ENCODE results near the gene PTPN20. TPM values are rescaled to one million over a fixed set of nuclear protein-coding genes. Genes with fewer than 3 reads are reported as not detected.
A peak's percentile ranks its signal among the peaks of the same experiment; 100 is the strongest.

Gene PTPN20
- total RNA-seq, 1 donor from 2014 or later = 0.97 TPM

GRCh38 chr10:47023237-47024045 is 112.2 kb downstream of the PTPN20 start:
- no peaks in the 10 kb centered on the region for H3K9me3 Mint-ChIP-seq (ENCODE audit: unreplicated experiment)
- H3K4me1 Mint-ChIP-seq (ENCODE audit: unreplicated experiment) = peaks cover 3% of the 10 kb centered on the region
- no peak for TF ChIP-seq CTCF (IDR thresholded peaks at IDR 0.05; ENCODE audit: unreplicated experiment)
- H3K36me3 Mint-ChIP-seq (ENCODE audit: low read depth, unreplicated experiment) = peaks cover 3% of the 10 kb centered on the region
- peak; percentile 1 for DNase-seq (ENCODE audit: low spot score)
- peak overlapping the region; percentile 18 for H3K27ac Mint-ChIP-seq (ENCODE audit: unreplicated experiment)
- peaks cover 8% of the 10 kb centered on the region for H3K27me3 Mint-ChIP-seq (ENCODE audit: unreplicated experiment)
- no peak overlapping the region for H3K4me3 Mint-ChIP-seq (ENCODE audit: unreplicated experiment)

- DNase-seq (ENCODE audit: low spot score) = no peak
- Mint-ChIP-seq H3K4me1 (ENCODE audit: unreplicated experiment) (peaks cover 3% of the 10 kb centered on the region), H3K9me3 (ENCODE audit: unreplicated experiment) (no peaks in the 10 kb centered on the region), H3K27me3 (ENCODE audit: unreplicated experiment) (peaks cover 8% of the 10 kb centered on the region), H3K36me3 (ENCODE audit: low read depth, unreplicated experiment) (peaks cover 3% of the 10 kb centered on the region), H3K27ac (ENCODE audit: unreplicated experiment) (peak overlapping the region; percentile 18), H3K4me3 (ENCODE audit: unreplicated experiment) (no peak overlapping the region)
- TF ChIP-seq CTCF (IDR thresholded peaks at IDR 0.05; ENCODE audit: unreplicated experiment) = no peak
Measured at GRCh38 chr10:47024046-47024322, 112.8 kb downstream of the PTPN20 start.

- Mint-ChIP-seq H3K4me3 (ENCODE audit: unreplicated experiment) (no peak overlapping the region), H3K9me3 (ENCODE audit: unreplicated experiment) (no peaks in the 10 kb centered on the region)
- TF ChIP-seq CTCF (IDR thresholded peaks at IDR 0.05; ENCODE audit: unreplicated experiment) = peak; percentile 82
Measured at GRCh38 chr10:47024399-47025252, 113.4 kb downstream of the PTPN20 start.

GRCh38 chr10:47025253-47025539 is 114.0 kb downstream of the PTPN20 start:
- Mint-ChIP-seq H3K4me1 (ENCODE audit: unreplicated experiment) (peaks cover 3% of the 10 kb centered on the region), H3K9me3 (ENCODE audit: unreplicated experiment) (no peaks in the 10 kb centered on the region)
- TF ChIP-seq CTCF (IDR thresholded peaks at IDR 0.05; ENCODE audit: unreplicated experiment) = no peak

More at GRCh38 chr10:47024399-47025252, 113.4 kb downstream of the PTPN20 start:
- Mint-ChIP-seq H3K27ac (ENCODE audit: unreplicated experiment) (peak overlapping the region; percentile 27), H3K27me3 (ENCODE audit: unreplicated experiment) (peaks cover 8% of the 10 kb centered on the region), H3K4me1 (ENCODE audit: unreplicated experiment) (peaks cover 3% of the 10 kb centered on the region), H3K36me3 (ENCODE audit: low read depth, unreplicated experiment) (peaks cover 3% of the 10 kb centered on the region)
- peak; percentile 69 for DNase-seq (ENCODE audit: low spot score)

More at GRCh38 chr10:47025253-47025539, 114.0 kb downstream of the PTPN20 start:
- DNase-seq (ENCODE audit: low spot score) = peak; percentile 1
- Mint-ChIP-seq H3K27ac (ENCODE audit: unreplicated experiment) (no peak overlapping the region), H3K36me3 (ENCODE audit: low read depth, unreplicated experiment) (peaks cover 3% of the 10 kb centered on the region), H3K27me3 (ENCODE audit: unreplicated experiment) (peaks cover 8% of the 10 kb centered on the region), H3K4me3 (ENCODE audit: unreplicated experiment) (no peak overlapping the region)
